ENCODE results near the gene RTCA.

DNA sequence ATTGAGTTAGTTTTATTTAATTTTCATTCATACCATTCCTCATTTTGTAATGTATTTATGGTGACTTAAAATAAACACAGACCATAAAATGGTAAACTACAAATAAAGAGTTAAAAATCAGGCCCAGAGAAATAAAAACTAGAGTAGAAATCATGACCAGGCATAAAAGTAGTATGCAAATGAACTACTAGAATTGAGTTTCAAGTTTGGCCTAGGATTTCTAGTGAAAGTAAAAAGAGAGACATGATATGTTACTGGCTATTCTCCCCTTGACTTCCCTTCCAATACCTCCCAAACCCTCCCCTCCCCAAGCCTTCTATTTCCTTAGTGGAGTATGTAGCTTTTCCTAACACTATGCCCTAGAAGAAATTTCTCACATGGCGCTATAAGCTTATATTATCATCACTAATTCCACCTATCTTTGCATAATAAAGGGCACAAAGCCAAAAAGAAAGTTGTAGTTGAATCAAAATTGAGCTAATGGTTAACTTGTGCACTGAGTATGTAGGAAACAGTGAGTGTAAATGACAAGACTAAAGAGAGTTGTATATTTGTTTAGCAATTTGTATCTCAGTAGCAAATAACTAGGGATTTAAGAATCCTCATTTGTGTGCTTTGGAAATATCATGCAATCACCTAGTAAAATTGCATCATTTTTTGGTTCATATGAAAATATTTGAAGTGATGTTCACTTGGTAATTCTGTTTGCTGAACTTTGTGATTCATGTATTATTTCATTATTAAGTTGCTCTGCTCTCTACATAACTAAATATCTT, 56.6 kb downstream of the RTCA start:
- no peak for TF ChIP-seq CTCF (IDR thresholded peaks at IDR 0.05; ENCODE audit: insufficient read depth, low read length)
- TF ChIP-seq POLR2AphosphoS5 (IDR thresholded peaks at IDR 0.05; ENCODE audit: low read depth): no peak

All from HL-60 (cell line).